NCI-H187 (cell line): ENCODE data around the gene TMEM54.

Experiments used
- DNase-seq, 2 experiments: peaks; one replicate each; lab custom pipeline; 2025; lab: John Stamatoyannopoulos, UW

Gene TMEM54

DNA sequence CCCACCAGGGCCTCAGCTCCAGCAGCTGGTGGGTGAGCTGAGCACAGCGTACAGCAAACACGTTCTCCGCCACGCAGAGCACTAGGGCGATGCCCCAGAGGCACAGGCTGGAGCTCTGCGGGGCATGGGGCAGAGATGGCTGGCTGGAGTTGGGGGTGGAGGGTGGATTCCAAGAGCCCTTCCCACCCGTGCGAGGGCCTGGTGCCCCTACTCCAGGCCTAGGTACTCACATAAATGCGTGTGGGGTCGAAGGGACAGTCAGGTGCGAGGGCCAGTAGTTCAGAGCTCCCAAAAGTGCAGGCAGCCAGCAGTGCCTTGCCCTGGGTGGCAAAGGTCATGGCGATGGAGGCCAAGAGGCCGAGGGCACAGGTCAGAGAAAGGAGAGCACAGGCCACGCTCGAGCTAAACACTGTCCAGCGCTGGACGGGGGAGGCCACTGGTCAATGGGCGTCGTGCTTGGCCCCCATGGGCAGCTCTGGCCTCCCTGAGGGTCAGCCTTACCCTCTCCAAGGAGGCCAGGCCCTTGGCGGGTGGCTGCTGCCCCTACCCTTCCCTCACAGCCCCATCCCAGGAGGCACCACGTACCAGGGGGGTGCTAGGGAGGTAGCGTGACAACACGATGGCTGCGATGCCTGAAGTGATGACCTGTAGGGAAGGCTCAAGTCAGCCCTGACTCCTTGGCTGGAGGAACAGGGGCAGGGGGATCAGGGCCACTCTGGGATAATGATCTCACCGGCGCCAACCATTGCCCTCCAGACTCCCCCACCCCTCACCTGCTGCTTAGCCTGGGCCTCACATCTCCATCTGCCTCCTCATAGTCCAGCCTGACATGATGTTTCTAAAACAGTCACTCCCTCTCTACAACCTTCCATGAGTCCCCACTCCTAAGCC lies 5.6 kb downstream of the TMEM54 start:
- no peak for DNase-seq

DNA sequence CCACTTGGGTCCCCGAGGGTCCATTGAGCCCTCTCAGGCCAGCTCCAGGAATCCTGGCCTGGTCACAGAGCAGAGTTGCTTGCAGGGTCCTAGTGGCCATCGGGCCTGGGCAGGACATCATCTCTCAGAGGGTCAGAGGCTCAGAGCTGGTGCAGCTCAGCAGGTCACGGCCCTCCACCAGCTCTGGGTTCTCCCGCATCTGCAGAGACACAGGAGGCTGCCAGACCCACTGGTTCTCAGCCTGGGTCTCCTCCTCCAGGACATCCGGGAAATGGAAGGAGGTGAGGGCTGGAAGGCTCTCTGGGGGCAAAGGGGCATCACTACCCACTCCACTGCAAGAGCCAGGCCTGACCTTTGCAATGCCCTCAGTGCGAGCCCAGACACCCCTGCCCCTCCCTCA lies 6.5 kb downstream of the TMEM54 start:
- DNase-seq, result no peak

DNA sequence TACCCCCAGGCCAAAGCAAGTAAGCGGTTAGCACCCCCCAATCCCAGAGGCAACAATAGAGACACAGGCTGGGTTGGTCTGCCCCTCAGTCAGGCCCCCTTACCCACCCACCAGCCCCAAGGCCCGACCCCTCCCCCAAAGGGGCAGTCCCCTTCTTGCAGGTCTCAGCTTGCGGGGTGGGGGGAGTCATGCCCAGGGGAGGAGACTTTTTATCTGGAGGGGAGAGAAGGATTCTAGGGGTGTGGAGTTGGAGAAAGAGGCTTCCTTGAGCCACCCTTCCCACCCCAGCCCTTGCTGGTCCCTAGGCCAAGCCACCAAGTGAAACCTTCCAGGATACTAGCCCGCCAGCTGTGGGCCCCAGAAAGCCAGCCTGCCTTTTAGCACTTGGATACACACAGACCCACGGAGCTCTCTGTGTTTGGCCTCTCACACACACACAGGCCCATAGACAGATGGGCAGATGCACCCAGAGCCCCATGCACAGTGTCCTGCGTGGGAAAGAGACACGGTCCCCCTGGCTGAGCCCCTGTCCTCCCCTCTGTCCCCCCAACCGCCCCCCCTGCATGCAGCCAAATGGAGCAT lies 7.1 kb downstream of the TMEM54 start:
- no peak for DNase-seq

DNA sequence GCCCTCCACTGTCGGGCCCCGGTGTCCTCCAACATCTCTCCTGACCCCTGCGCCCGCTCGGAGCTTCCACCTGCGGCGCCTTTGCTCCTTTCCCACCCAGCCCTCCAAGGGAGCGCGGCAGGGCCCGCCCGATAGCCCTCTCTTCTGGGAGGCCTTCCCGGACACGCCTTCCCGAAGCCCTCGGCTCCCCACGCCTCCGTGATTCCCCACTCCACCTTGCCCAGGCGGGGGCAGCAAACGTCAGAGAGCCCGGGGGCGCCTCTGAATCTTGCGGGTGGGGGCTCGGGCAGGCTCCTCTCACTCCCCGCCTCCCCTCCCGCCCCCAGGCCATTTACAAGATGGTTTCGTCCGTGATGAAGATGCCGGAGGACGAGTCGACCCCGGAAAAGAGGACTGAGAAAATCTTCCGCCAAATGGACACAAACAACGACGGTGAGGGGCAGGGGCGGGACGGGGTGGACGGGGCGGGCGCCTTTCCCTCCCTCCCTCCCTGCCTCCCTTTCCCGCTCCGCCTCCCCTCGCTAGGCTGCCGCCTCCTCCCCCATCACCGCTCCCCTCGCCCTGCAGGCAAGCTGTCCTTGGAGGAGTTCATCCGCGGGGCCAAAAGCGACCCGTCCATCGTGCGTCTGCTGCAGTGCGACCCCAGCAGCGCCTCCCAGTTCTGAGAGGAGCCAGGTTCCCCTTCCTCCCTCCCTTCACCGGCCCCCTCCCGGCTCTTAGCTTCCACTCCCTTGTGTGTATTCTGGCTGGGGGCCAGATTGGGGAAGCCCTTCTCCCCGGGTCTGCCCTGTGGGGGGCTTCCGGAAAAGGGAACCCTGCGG lies 7.8 kb downstream of the TMEM54 start:
- no peak for DNase-seq

DNA sequence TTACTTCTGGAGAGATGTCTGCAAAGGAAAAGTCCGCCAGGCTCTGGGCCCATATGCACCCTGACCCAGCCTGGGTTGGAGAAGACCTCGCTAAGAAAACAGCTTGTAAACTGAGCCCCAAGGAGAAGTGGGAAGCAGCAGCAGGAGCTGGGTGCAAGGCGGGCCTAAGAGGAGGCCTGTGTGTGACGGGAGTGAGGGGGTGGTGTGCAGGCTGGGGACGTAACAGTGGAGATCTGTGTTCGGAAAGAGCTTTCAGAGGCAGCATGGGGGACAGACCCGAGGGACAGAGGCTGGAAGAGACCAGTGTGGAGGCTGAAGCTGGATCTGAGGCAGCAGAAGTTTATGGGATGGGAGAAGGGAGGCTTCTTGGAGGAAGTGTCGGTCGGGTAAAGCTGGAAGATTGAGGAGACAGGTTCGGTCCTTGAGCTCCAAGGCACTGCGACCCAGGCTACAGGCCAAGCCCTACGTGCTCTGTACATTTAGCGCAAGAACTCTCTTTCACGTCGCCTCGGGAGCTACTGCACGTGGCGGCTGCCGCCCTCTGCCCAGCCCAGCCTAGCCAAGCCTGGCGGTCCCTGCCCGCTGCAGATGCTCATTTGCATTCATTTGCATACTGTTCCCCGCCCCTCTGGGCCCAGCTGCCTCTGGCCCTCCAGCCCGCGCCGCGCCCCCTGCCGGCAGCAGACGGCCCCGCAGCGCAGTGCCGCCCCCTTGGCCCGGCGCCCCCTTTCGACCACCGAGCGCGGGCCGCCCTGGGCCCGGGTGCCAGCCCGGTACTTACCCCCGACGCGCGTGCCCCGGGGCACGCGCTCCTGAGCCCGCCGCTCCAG lies 8.6 kb downstream of the TMEM54 start:
- no peak for DNase-seq

DNA sequence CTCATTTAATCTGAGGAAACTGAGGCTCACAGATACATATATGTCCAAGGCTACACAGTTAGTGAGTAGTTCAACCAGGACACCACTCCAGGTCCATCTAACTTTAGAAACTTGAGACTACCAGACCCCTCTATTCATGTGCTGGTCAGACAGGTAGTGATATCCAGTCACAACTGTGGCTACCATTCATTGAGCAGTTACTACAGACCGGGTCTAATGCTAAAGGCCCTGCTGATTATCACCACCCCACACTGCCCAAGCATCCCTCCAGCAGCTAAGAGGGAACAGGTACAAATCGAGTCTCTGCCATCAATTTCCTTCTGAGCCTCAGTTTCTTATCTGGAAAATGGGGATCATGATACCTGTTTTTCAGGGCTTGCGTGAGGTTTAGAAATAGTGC lies 9.6 kb downstream of the TMEM54 start:
- DNase-seq, result no peak

DNA sequence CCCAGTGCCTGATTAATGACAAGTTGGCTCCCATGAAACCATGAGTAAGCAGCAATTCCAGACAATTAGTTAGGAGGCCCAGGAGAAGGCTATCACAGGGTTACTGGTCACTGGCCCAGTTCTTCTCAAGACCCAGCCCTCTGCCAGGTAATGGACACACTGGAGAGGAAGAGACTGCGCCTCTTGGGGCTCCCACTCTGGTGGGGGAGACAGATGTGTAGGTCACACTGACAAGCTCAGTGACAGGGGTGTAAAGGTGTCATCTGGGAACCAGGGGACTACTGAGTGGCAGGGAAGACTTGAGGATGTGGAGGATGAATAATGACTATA lies 10.0 kb downstream of the TMEM54 start:
- no peak for DNase-seq

DNA sequence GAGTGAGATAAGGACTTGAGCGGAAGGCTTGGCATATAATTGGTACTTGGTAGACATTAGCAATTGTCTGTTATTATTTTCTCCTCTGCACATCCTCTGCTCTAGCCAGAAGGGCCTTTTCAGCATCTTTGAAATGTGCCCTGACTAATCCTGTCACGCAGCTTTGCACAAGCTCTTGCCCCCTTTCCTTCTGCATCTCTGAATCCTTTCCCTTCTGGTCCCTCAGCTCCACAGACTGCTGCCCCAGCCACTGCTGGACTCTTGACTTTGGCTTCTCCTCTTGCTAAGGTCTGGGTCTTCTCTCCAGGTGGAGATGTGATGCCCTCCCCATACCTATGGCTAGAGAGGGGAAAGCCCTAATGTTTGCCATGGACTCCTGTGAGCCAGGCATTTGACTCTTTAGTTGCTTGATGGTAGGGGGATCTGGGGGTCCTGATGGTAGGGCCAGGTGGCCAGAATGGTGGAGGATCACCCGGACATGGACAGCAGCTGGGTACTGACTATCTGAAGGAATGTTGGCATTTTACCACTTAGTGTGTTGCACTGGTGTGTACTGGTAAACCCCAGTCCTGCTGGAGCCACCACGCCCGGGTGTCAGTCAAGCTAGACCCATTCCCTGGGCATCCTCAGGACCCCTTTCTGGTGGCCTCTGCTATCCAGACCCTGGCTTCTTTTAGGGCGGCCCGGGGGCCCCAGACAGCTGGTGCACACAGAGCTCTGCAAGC lies 10.5 kb downstream of the TMEM54 start:
- DNase-seq, result no peak

DNA sequence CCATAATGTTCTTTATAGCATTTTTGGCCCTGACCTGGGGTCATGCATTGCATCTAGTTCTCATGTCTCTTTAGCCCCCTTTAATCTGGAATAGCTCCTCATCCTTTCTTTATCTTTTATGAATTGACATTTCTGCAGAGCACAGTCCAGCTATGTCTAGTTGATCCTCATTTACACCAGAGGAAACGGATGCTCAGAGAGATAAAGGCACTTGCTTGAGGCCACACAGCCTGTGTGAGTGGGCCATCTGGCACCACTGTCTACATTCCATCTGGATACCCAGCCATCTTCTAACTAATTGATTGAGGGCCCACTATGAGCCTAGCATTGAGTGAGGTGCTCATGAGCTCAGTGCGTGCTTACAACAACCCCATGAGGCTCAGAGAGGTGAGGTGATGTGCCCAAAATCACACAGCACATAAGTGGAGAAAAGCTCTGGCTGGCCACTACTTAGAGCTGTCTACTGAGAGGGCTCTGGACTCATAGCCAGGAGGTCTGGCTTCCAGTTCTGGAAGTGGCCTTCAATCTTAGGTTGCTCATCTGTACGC lies 11.4 kb downstream of the TMEM54 start:
- DNase-seq, result no peak

DNA sequence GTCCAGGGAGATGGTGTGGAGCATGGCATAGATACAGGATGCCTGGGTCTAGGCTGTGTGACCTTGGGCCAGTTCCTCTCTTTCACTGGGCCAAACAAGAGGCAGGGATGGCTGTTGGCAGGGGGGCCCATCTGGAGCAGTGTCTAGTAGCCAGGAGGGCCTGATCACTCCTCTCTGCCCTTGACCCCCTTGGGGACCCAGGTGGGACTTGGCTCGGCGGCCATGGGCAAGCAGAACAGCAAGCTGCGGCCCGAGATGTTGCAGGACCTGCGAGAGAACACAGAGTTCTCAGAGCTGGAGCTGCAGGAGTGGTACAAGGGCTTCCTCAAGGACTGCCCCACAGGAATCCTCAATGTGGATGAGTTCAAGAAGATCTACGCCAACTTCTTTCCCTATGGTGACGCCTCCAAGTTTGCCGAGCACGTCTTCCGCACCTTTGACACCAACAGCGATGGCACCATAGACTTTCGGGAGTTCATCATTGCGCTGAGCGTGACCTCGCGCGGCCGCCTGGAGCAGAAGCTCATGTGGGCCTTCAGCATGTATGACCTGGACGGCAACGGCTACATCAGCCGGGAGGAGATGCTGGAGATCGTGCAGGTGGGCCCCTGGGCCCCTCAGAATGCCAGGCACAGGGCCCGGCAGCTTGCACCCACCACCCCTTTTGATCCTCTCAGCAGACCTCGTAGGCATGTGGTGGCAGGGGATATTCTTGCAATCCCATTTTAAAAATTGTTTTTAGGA lies 12.3 kb downstream of the TMEM54 start:
- DNase-seq, result no peak

DNA sequence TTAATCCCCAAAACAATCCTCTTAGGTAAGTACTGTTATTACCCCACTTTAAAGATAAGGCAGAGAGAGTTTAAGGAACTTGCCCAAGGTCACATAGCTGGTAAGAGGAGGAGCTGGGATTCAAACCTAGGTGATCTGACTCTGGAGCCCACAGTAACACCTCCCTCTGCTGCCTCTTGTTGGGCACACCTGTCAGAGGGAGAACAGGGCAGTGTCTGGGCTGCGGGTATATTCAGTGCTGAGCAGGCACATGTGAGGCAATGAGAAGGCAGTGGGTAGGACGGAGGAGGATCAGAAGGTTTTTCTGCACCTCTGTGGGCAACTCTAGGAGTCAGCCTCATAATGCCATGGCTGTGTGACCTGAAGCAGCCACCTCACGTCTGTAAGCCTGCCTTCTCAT lies 13.1 kb downstream of the TMEM54 start:
- no peak for DNase-seq

DNA sequence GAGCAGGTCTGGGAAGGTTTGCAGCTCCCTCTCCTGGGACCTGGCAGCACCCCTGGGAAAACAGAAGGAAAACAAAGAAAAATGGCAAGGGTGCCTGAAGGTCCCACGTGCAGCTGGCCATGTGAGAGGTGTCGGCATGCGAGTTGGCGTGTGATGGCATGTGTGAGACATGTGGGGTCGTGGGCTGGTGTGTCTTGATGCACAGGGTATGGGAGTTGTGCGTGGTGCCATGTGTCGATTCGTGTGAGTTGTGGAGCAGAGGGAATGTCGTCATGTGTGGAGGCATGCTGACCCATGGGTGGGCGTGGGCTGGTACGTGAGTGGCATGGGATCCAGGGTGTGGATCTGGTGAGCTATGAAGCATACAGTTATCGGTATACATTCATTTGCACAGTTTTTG lies 13.6 kb downstream of the TMEM54 start:
- no peak for DNase-seq

DNA sequence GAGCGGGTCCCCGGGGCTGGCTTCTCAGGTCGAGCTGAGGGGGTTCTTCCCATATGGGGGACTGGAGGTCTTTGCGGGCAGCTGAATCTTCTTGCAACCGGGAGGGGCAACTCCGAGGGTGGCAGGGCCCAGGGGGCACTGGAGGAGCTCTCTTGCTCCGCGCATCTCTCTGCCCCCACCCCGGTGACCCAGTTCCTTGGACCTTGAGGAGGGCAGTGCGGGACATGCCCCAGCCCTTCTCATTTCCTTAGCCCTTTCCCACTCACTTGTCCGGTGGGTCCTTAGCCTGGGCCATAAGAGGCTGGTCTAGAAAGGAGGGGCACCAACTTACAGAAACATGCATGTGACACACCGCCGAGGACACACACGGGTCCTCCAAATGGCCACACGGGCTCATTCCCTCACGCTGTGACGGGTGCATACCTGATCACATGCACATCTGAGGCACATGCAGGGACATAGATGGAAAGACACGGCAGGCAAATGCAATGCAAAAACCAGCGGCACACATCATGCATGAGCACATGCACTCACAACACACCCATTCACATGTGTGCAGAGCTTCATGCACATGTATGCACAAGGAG lies 14.3 kb downstream of the TMEM54 start:
- DNase-seq, result no peak

DNA sequence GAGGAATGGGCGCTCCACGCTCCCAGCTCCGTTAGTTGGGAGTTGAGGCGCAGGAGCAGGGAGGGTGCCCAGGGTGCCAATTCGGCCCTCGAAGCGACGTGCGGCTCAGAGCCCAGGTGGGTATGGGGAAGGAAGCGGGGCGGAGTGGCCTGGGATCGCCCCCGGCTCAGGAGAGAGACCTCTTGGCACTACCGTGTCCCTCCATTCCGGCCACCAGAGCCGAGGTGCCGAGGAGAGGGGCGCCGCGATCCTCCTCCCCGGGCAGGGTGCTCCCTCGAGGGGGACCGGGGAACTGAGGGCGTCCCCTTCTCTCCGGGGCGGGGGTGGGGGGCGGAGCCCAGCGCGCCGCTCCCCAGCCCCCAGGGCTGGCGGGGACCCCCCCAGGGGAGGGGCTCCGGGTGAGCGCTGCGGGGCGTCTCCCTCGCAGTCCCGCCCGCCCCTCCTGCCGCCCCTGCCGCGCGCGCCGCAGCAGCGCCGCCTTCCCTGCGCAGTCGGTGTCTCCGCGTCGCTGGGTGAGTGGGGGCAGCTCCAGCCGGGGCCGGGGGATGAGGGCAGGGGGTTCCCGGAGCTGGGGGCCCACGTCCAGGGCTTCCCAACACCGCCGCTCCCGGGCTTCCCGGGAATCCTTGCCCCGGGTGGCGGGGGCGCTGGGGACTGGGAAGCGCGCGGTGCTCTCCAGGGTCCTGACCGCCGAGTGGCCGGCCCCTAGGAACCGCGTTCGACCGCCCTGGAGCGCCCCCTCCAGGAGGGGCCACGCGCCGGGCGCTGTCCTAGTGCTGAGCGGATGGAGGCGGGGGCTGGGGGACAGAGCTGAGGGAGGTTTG lies 15.0 kb downstream of the TMEM54 start, which contains the start of gene HPCA:
HPCA (plus strand) TSS at position 488 of the 824 bp plus-strand sequence. CDS start 2,408 bp downstream, outside the sequence.
- no peak for DNase-seq

DNA sequence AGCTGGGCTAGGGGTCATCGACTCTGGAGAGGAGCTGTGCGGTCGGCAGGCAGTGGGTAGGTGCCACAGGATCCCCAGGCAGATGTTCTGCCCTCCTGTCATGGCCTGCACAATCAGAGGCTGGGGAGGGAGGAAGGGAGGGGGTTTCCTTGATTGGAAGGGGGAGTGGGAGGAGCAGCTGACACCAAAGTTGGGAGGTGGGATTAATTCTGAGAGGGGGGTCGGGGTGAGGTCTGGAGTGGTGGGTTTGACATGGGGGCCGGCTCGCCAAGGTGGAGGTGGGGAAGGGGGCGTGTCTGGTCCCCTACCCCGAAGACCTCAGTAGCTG lies 15.5 kb downstream of the TMEM54 start:
- DNase-seq, result no peak

DNA sequence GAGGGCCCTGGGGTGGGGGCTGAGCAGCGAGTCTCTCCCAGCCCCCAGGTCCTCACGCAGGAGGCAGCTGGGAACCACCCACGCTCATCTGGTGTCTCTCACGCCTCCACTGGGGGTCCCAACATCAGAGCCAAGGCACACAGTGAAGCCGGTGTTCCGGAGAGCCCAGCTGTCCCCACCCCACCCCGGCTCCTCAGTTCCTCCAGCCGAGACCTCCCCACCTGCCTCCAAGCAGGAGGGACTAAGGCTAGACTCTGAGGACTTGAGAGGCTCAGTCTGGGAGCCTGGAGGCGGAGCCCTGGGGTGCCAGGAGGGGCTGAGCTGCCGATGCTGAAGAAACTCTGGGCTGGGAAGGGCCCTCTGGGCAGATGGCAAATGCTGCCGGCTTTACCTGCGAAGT lies 16.5 kb downstream of the TMEM54 start:
- DNase-seq, result no peak

DNA sequence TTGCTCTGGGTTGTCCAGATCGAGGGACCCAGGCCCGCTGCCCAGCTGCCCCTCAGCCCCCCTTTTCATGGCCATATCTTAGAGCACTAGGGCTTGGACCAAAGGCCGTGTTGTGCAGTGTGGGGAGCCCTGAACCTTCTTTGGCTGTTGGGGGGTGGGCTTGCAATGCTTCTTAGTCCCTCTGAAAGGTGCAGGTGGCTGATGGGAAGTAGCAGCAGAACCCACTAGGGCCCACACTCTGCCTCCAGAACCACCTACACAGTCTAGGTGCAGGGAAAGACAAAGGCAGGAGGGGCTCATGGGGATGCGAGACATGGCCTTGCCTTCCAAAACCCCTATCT lies 17.2 kb downstream of the TMEM54 start:
- no peak for DNase-seq

DNA sequence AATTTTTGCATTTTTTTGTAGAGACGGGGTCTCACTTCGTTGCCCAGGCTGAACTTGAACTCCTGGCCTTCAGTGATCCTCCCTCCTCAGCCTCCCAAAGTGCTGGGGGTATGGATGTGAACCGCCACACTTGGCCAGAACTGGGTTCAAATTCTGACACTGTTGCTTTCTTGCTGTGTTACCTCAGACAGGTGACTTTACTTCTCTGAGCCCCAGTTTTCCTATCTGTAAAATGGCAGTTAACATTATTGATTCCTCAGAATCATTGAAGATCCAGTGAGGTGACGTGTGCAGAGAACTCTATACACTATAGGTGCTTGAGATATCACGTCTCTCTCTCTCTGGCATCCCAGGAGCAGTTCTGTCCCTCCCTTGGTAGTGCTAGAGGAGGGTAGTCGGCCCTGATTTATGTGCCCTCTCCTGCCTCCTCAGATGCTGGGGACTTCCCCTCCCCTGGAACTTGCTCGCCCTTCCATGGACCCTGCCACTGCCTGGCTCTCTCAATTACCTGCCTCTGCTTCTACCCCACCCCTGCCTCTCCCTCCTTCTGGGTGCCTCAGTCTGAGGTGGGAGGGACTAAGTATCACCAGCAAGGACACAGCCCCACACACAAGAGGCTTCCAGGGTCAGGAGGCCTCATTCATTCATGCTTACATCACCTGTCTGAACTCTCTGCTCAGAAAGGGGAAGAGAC lies 17.7 kb downstream of the TMEM54 start:
- DNase-seq, result no peak
